ENCODE results near the gene TBL1Y.

DNA sequence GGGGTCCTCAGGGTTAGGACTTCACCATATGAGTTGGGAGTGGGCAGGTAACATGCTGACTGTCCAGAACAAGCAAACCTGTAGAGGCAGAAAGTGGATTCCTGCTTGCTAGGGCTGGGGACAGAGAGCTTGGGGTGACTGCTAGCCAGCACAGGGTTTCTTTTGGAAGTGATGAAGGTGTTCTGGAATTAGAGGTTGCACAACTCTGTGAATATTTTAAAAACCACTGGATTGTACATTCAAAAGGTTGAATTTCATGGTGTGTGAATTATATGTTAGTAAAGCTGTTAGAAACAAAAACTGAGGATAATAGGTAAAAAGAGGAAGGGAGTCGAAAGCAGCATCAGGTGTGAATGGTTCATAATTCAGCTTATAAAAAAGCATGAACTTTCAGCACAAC is 57.7 kb downstream of the TBL1Y start:
- TF ChIP-seq, protein P1, sequence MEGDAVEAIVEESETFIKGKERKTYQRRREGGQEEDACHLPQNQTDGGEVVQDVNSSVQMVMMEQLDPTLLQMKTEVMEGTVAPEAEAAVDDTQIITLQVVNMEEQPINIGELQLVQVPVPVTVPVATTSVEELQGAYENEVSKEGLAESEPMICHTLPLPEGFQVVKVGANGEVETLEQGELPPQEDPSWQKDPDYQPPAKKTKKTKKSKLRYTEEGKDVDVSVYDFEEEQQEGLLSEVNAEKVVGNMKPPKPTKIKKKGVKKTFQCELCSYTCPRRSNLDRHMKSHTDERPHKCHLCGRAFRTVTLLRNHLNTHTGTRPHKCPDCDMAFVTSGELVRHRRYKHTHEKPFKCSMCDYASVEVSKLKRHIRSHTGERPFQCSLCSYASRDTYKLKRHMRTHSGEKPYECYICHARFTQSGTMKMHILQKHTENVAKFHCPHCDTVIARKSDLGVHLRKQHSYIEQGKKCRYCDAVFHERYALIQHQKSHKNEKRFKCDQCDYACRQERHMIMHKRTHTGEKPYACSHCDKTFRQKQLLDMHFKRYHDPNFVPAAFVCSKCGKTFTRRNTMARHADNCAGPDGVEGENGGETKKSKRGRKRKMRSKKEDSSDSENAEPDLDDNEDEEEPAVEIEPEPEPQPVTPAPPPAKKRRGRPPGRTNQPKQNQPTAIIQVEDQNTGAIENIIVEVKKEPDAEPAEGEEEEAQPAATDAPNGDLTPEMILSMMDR (IDR thresholded peaks at IDR 0.05; ENCODE audit: low read depth, low read length, poor library complexity, severe bottlenecking): no peak
- TF ChIP-seq EZH2phosphoT487 (IDR thresholded peaks at IDR 0.05; ENCODE audit: borderline replicate concordance, low read length): no peak

All from DOHH2 (cell line).